ENCODE measurements around the gene TPM2. TPM values are rescaled to one million over a fixed set of nuclear protein-coding genes. Genes with fewer than 3 reads are reported as not detected.
A peak's percentile ranks its signal among the peaks of the same experiment; 100 is the strongest.

Gene TPM2
- total and polyA plus RNA-seq, 8 donors, result 460 to 3,642 (median 1,093) TPM

DNA sequence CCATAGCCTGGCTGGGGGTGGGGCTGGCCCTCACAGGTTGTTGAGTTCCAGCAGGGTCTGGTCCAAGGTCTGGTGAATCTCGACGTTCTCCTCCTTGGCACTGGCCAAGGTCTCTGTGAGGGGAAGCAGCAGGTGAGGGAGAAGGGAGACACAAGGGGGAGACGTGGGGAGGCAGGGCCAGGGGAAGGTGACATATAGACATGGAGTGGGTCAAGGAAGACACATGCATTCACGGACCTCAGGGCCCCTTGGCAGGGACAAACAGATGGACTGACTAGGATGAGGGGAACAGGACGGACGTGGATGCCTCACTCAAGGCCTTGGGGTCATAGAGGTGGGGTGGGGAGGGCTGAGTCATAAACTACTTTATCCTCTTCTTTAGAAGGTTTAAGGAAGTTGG is 7.7 kb downstream of the TPM2 start:
- peaks cover 36 to 64% (median 45%) of the 10 kb centered on the region in 4 donors for H3K36me3 ChIP-seq
- peaks cover 19 to 97% (median 61%) of the 10 kb centered on the region in 4 donors for H3K4me1 ChIP-seq
- 57 to 69% (median 63%) methylated on average over 6 of the region's 6 CpGs for WGBS, 5 donors
- H3K27me3 ChIP-seq, result no peaks in the 10 kb centered on the region
- peak overlapping the region; percentile 22 to 97 (median 92) for H3K27ac ChIP-seq
- DNase-seq, result no peak
- no peak overlapping the region for H3K4me3 ChIP-seq
- H3K9me3 ChIP-seq, result no peaks in the 10 kb centered on the region
- intact Hi-C loops (cut with DNase I; ENCODE audit: low total_unique reads), result no loop called here
- TF ChIP-seq EP300 (IDR thresholded peaks at IDR 0.05) (no peak), POLR2AphosphoS5 (IDR thresholded peaks at IDR 0.05) (peak in 1 of 3 donors; percentile 34)
- TF ChIP-seq, protein P1, sequence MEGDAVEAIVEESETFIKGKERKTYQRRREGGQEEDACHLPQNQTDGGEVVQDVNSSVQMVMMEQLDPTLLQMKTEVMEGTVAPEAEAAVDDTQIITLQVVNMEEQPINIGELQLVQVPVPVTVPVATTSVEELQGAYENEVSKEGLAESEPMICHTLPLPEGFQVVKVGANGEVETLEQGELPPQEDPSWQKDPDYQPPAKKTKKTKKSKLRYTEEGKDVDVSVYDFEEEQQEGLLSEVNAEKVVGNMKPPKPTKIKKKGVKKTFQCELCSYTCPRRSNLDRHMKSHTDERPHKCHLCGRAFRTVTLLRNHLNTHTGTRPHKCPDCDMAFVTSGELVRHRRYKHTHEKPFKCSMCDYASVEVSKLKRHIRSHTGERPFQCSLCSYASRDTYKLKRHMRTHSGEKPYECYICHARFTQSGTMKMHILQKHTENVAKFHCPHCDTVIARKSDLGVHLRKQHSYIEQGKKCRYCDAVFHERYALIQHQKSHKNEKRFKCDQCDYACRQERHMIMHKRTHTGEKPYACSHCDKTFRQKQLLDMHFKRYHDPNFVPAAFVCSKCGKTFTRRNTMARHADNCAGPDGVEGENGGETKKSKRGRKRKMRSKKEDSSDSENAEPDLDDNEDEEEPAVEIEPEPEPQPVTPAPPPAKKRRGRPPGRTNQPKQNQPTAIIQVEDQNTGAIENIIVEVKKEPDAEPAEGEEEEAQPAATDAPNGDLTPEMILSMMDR (IDR thresholded peaks at IDR 0.05), result no peak

DNA sequence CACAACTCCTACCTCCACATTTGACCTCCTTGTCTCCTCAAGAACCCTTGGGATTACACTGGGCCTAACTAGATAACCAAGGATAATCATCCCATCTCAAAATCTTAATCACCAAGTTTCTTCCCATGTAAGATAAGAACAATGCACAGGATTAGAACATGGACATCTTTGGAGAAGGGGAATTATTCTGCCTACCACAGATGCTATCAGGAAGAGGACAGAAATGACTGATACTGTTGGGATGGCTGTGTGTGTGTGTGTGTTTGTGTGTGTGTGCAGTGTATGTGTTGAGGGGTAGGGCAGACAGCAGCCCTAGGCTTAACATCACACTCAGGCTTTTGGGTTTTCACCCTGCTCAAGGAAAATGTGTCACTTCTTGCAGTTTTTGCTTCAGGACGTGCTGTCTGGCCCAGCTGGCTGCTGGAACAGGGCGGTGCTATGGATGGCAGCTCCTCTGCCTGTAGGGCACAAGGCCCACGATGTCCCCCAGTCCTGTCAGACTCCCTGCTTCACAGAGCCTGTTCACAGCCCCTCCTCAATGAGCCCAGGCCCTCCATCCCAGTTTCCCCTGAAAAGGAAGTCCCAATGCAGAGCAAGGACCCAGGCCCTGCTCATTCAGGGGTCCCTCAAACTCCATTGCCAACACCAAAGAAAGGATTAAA is 8.3 kb downstream of the TPM2 start:
- Histone ChIP-seq H3K9me3 (no peaks in the 10 kb centered on the region), H3K4me3 (no peak overlapping the region), H3K36me3 (peaks cover 36 to 64% (median 42%) of the 10 kb centered on the region in 4 donors), H3K27ac (peak overlapping the region; percentile 22 to 97 (median 92)), H3K27me3 (peaks cover 0 to under 1% (median 0%) of the 10 kb centered on the region in 3 donors), H3K4me1 (peaks cover 22 to 97% (median 60%) of the 10 kb centered on the region in 4 donors)
- intact Hi-C loops (cut with DNase I; ENCODE audit: low total_unique reads), result no loop called here
- 50 to 74% (median 67%) methylated on average over 3 of the region's 3 CpGs for WGBS, 5 donors
- DNase-seq, result no peak
- TF ChIP-seq POLR2A (IDR thresholded peaks at IDR 0.05) (no peak), POLR2AphosphoS5 (IDR thresholded peaks at IDR 0.05) (peak in 2 of 3 donors; percentile 2 to 44), EP300 (IDR thresholded peaks at IDR 0.05) (no peak)

DNA sequence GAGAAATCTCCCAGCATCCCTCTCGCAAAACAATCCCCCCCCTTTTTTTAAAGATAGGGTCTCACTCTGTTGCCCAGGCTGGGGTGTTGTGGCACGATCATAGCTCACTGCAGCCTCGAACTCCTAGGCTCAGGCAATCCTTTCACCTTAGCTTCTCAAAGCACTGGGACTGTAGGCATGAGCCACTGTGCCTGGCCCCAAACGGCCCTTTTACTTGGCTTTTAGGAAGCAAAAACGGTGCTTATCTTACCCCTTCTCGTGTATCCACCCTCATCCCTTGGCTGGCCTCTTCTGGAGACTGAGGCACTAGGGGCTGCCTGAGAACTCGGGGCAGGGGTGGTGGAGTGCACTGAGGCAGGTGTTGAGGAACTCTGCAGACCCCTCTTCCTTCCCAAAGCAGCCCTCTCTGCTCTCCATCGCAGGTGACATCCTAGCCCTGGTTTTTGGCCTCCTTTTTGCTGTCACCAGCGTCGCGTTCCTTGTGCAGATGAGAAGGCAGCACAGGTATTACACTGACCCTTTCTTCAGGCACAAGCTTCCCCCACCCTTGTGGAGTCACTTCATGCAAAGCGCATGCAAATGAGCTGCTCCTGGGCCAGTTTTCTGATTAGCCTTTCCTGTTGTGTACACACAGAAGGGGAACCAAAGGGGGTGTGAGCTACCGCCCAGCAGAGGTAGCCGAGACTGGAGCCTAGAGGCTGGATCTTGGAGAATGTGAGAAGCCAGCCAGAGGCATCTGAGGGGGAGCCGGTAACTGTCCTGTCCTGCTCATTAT is 9.2 kb downstream of the TPM2 start:
- H3K4me3 ChIP-seq, result peak overlapping the region in 1 of 4 donors; percentile 6
- H3K9me3 ChIP-seq, result no peaks in the 10 kb centered on the region
- intact Hi-C loops (cut with DNase I; ENCODE audit: low total_unique reads), result no loop called here
- peaks cover 28 to 97% (median 61%) of the 10 kb centered on the region in 4 donors for H3K4me1 ChIP-seq
- 28 to 48% (median 32%) methylated on average over 15 of the region's 15 CpGs for WGBS, 5 donors
- H3K36me3 ChIP-seq, result peaks cover 32 to 56% (median 36%) of the 10 kb centered on the region in 4 donors
- peaks cover 0 to 10% (median 0%) of the 10 kb centered on the region in 3 donors for H3K27me3 ChIP-seq
- TF ChIP-seq, protein P1 (IDR thresholded peaks at IDR 0.05), result no peak
- peak in 2 of 3 donors; percentile 67 to 77 for TF ChIP-seq POLR2AphosphoS5 (IDR thresholded peaks at IDR 0.05)
- no peak for TF ChIP-seq POLR2A (IDR thresholded peaks at IDR 0.05)
- TF ChIP-seq EP300 (IDR thresholded peaks at IDR 0.05), result no peak
- peak; percentile 68 to 78 for DNase-seq
- H3K27ac ChIP-seq, result peak overlapping the region; percentile 49 to 97 (median 92)

DNA sequence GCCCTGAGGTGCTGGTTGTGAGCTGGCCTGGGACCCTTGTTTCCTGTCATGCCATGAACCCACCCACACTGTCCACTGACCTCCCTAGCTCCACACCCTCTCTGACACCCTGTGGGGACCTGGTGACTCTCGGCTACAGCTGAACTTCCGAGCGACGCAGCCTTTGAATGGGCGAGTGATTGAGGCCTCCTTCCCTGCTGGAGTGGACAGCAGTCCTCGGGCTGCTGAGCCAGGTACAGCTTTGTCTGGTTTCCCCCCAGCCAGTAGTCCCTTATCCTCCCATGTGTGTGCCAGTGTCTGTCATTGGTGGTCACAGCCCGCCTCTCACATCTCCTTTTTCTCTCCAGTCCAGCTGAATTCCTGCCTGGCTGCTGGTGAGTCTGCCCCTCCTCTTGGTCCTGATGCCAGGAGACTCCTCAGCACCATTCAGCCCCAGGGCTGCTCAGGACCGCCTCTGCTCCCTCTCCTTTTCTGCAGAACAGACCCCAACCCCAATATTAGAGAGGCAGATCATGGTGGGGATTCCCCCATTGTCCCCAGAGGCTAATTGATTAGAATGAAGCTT is 9.9 kb downstream of the TPM2 start:
- H3K4me1 ChIP-seq, result peaks cover 28 to 96% (median 64%) of the 10 kb centered on the region in 4 donors
- TF ChIP-seq, protein P1 (IDR thresholded peaks at IDR 0.05), result no peak
- TF ChIP-seq POLR2AphosphoS5 (IDR thresholded peaks at IDR 0.05), result peak in 1 of 3 donors; percentile 39
- 61 to 87% (median 78%) methylated on average over 8 of the region's 8 CpGs for WGBS, 5 donors
- H3K4me3 ChIP-seq, result peak overlapping the region in 1 of 4 donors; percentile 6
- DNase-seq, result no peak
- peak overlapping the region; percentile 43 to 97 (median 92) for H3K27ac ChIP-seq
- intact Hi-C loops (cut with DNase I; ENCODE audit: low total_unique reads), result no loop called here
- H3K9me3 ChIP-seq, result no peaks in the 10 kb centered on the region
- peaks cover 0 to 12% (median 0%) of the 10 kb centered on the region in 3 donors for H3K27me3 ChIP-seq
- H3K36me3 ChIP-seq, result peaks cover 26 to 49% (median 29%) of the 10 kb centered on the region in 4 donors

Measured in stomach (tissue), 9 donors.